ENCODE measurements around the gene JAG2.

Gene JAG2

DNA sequence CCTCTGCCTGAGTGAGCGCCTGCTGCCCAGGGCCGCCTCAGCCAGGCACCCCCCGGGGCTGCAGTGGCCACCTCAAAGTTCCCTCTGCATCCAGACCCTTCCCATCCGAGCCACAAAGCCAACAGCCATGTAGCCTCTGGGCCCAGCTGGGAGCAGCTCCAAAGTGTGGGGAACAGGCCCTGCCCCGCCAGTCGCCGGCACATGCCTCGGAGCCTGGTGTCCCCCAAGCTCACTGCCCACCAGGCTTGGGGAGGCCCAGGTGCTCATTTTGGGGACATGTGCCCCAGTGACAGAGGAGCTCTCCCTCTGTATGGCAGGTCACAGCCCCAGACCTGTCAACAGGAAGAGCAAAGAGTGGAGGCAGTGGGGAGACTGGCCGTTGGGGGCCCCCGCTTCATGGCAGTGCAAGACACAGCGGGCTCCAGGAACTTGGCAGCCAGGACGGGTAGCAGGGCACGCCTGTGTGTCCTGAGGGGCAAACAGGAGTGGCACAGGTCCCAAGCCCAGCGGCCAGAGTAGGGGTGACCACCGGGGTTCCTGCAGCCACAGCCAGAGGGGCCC, 29.9 kb downstream of the JAG2 start:
- DNase-seq (ENCODE audit: low spot score): no peak

DNA sequence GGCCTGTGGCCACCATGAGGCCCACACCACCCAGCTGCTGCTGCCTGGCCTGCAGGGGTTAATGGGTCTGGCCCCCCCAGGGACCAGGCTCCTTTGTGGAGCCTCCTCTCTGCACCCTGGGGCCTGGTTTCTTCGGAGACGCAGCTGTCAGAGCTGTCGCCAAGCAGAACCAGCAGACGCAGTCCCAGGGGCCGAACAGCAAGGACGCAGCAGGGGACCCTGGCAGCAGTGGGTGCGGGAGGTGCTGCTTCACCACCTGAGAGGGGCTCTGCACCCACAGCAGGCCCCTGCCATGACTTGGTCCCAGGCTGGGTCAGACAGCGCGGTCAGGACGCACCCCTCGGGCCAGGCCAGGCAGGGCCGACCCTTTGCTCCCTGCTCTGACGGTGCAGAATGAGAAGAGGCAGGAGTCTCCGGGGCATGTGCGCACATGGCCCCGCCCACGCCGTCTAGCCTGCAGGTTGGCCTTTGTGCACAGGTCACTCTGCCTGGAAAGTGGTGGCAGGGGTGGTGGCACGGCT, 30.5 kb downstream of the JAG2 start:
- no peak for DNase-seq (ENCODE audit: low spot score)

DNA sequence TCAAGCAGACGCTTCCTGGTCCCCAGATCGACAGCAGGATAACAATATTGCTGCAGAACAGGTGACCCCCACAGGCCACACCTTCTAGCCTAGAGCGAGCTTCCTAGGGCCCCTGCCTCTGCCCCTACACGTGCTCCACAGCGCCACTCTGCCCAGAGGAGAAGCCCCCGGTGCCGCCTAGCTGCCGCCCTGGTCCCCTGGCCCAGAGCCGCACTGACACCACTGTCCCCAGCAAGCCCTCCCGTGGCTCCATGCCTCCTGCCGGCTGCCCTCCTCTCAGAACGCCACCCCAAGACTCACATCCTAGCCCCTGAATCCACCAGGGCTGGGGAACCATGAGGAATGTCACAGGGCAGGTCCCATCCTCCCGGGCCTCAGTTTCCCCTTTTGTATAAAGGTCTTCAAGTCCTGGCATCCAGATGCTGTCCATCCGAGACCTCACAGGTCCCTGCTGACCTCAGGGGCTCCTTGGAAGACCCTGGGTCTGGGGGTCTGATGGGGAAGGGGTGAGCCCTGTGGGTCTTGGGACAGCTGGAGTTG, 31.0 kb downstream of the JAG2 start:
- DNase-seq (ENCODE audit: low spot score): no peak

DNA sequence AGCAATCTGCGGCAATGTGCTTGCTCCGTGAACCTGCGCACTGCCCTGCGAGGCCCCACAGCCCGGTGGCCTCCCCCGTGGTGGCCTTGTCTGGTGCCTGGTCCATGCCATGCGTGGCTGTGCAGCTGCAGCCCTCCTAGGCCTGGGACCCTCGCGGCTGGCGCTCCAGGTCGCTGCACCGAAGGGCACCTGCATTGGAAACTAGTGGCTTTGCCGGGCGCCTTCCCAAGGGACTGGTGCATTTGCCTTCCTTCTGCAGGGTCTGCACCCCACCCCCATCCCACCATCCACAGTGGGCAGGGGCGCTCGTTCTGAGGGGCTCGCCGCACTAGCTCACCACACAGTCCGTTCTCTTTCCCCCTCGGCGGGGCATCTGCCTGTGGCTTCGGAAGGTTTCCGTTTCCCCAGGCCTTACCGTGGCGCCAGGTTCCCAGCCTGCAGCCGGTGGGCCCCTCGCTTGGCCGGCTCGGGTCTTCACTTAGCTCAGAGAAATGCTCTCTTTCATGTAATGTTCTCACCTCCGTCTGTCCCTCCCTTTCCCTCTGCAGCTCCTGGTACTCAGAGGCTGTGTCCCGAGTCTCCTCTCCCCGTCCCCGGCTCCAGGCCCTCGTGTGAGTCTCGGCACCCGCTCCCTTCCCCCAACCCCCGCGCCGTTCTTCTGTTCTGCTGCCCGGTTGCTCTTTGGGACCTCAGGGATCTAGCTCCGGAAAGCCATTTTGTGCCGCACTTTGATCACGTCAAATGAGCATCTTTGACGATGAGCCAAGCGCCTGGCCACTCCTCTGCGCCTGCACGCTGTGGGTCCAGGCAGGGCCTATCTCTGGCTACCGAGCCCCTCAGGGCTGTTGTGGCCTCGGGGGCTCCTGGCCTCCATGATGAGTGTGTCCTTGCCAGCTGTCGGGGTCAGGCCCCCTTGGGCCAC, 31.9 kb downstream of the JAG2 start:
- DNase-seq (ENCODE audit: low spot score): no peak

DNA sequence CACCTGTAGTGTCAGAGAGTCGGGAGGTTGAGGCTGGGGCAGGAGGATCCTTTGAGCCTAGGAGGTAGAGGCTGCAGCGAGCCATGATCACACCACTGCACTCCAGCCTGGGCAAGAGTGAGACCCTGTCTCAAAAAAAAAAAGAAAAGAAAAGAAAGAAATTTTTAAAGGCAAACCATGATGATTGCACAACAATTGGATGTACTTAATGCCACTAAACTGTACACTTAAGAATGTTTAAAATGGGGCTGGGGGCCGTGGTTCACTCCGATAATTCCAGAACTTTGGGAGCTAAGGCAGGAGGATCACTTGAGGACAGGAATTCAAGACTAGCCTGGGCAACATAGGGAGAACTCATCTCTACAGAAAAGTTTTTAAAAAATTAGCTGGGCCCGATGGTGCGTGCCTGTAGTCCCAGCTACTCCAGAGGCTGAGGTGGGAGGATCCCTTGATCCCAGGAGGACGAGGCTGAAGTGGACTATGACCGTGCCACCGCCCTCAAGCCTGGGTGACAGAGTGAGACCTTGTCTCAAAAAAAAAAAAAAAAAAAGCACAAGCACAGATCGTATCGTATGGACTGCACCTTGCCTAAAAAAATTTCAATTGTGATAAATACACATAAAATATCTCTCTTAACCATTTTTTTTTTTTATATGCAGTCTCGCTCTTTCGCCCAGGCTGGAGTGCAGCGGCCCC, 32.7 kb downstream of the JAG2 start:
- no peak for DNase-seq (ENCODE audit: low spot score)

DNA sequence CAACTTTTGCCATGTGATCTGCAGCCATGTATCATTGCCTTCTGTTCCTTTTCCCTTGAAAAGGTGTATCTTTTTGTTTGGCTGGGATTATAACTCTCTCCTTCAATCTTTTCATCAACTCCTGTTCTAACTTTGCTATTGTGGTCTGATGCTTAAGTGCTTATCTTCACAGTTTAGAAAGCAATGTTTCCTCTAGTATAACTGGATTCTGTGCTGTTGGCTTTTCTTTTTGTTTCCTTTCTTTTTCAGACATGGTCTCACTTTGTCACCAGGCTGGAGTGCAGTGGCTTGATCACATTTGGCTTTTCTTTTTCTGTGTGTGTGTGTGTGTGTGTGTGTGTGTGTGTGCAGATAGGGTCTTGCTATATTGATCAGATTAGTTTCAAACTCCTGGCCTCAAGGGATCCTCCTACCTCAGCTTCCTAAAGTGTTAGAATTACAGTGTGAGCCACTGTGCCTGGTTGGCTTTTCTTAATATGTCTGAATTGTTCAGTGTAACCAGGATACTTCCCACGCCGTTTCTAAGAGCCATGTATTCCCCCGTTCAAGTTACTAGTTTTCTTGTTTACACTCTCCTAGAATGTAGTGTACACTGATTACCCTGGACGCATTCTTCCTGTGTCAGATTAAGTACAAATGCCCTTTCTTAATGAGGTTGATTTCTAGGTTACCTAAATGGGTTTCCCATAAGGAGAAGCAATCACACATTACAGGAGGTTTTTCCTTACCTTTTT, 35.5 kb downstream of the JAG2 start:
- DNase-seq (ENCODE audit: low spot score): no peak

DNA sequence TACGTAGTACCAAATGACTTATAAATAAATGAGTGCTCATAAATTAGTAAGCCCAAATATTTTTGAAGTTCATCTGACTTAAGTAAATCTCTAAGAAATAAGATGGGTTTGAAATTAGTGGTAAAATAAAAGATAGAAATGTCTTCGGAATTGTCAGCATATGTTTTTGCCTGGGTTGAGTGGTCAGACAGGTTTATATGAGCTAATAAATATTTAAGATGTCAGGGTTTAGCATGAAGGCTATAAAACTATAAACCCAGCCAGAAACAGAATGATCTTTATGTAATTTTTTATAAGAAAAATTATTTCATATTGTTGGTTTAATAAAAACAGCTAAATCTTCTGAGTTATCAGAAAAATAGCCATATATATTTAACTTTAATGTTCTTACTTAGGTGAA, 37.3 kb downstream of the JAG2 start:
- no peak for DNase-seq (ENCODE audit: low spot score)

DNA sequence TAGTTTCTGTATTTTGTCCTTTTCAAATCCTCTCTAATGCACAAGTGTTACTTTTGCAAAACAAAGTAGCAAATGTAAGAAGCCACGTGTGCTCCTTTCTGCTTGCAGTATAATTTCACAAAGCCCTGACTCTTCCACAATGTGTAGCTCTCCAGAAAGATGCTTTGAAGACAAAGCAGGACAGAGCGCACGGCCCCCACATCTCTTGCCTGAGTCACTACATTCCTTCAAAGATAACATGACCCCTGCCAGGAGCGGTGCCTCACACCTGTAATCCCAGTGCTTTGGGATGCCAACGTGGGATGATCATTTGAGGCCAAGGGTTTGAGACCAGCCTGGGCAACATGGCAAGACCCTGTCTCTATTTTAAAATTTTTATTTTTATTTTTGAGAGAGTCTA, 40.5 kb downstream of the JAG2 start:
- DNase-seq (ENCODE audit: low spot score): no peak

DNA sequence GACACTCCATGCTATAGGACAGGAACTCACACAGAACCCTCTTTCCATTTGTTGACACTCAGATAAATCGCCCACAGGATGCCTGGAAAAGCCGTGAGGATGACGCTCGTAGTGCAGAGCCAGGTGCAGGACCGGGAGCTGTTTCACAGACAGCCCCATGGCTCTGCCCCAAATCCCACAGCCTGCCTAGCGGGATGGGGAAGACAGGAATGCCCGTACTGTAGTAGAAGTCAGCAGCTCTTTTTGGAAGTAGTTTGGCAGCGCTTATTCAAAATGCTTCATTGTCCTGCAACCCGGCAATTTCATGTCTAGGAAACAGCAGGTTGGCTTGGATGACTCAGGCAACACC, 41.6 kb downstream of the JAG2 start:
- DNase-seq (ENCODE audit: low spot score): no peak

DNA sequence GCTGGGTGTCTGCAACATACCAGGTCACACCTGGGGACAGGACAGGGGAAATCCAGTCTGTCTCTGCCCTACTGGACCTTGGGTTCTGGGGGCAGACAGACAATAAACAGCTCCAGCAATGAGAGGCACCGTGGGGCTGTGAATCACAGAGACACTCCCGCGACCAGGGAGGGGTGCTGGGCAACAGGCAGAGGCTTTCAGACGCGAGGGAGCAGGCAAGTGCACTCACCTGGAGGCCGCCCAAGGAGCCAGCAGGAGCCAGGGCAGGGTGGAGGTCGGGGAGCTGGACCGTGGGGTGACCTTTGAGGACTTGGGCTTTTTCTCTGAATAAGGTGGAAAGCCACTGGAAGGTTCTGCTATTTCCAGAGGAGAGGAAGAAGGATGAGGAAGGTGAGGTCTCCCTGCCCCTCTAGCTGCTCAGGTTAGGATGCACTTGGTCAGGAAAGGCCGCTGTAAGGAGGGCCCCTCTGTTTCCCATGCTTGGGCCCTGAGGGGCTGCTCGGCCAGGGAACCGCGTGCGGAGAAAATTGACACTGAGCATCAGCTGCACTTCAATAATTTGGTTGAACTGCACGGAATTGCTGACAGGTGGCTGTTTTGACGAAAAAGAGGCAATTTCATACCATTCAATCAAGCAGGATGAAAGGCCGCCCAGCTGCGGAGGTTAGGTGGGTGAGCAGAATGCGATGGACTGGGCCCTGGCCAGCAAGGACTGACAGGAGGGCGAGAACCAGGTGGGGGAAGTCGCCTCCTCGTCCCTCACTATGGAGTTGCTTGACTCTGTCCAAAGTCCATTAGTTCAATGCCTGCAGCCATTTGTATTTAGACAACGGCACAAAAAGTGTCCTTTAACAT, 42.2 kb downstream of the JAG2 start:
- no peak for DNase-seq (ENCODE audit: low spot score)

DNA sequence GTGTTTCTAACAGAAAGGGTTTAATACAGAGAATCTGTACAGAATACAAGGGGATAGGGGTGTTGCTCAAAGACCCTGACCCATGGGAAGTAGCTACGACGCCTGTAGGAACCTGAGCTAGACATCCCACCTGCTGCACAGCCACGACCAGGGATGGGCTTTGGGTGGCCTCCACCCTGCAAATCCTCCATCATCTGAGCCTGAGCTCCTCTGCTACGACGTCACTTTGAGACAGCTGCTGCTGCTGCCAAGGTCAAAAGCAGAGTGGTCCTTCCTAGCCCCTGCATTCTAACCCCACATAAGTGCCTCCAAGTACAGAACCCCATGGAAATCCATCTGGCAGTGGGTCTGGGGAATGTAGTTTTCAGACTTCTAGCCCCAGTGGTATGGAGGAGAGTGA, 43.8 kb downstream of the JAG2 start:
- no peak for DNase-seq (ENCODE audit: low spot score)

DNA sequence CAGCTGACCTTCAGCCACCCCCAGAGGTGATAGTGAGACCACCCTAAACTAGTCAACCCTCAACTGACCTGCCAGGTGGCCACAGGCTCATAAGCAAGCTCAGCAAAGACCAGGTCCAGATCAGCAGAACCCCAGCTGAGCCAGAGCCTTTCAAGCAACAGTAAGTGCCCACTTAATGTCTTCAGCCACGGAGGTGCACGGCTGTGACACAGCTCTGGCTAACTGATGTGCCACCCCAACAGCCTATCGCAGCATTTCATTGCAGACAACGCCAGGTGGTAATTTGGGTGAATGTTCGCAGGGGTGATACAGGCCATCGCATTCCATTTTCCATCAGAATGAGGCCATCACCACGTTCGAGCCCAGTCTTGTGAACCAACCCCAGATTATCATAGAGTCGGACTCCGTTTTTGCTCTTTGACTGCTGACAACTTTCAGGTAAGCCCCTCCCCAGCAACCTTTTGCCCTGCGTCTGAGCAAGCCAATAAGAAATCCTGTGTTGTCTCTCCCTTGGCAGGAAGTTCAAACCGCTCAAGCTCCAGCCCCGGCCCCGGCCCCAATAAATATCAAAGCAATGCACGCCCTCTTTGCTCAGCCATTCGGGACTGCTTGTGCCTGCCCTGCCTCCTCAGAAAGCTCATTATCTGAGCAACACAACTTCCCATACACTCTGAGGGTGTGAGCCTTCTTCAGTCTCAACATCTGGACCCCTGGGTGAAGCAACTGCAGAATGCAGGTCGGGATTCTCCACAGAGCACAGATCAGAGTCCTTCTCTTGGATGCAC, 44.4 kb downstream of the JAG2 start:
- DNase-seq (ENCODE audit: low spot score): no peak

DNA sequence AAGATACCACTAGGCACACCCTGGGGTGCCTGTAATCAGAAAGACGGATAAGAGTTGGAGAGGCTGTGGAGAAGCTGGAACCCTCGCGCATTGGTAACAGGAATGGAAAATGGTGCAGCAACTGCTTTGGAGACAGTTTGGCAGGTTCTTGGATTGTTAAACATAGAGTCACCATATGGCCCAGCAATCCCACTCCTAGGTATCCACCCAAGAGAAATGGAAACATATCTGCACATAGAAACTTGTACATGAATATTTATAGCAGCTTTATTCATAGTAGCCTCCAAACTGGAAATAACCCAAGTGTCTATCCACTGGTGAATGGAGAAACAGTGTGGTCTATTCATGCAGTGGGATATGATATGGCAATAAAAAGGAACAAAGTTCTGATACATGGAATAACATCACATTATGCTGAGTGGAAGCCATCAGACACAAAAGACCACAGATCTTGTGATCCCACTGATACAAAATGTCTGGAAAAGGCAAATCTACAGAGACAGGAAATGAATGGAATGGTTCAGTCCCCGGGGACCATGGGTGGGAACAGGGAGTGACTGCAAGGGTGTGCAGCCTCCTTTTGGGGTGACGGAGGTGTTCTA, 45.4 kb downstream of the JAG2 start:
- no peak for DNase-seq (ENCODE audit: low spot score)

DNA sequence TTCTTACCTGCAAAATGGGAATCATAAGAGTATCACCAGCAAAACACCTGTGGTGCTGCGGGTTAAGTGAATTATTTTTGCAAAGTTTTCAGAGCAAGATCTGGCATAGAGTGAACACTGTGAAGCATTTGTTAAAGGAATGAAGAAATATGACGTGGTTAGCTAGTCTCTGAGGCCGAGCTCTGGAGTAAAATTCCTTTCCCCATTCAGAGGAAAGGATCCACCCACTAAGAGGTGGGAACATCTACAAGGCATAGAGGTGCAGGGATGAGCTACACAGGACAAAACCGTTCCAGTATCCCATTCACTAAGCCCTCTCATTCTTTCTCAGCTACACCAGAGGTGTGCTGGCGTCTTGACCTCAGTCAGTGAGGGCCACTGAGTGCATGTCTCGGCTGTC, 48.5 kb downstream of the JAG2 start:
- DNase-seq (ENCODE audit: low spot score): no peak

DNA sequence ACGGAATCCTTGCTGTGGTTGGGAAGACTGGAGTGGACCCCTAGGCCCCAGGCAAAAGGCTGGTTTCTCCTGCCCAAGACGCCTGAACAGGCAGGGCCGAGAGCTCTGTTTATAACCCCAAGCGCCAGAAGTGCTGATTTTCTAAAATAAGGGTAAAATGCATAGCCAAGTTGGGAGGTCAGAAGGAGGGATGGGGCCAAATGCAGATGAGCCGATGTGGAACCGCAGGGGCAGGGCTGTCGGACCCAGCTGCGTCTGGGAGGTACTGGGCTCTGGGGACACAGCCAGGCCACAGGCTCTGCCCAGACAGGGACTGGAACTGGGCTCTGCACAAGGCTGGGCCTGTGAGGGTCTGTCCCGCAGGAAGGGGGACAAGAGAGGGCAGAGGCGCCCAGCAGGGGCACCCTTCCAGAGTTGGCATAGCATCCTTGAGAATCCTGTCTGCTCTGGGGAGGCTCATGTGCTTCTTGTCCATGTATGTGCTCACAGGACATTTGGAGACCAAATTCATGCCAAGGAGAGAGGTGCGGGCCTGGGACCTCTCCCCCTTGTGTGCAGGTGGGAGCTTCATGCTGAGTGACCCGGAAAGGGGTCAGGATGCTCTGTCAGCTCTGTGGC, 49.1 kb downstream of the JAG2 start:
- DNase-seq (ENCODE audit: low spot score): no peak

DNA sequence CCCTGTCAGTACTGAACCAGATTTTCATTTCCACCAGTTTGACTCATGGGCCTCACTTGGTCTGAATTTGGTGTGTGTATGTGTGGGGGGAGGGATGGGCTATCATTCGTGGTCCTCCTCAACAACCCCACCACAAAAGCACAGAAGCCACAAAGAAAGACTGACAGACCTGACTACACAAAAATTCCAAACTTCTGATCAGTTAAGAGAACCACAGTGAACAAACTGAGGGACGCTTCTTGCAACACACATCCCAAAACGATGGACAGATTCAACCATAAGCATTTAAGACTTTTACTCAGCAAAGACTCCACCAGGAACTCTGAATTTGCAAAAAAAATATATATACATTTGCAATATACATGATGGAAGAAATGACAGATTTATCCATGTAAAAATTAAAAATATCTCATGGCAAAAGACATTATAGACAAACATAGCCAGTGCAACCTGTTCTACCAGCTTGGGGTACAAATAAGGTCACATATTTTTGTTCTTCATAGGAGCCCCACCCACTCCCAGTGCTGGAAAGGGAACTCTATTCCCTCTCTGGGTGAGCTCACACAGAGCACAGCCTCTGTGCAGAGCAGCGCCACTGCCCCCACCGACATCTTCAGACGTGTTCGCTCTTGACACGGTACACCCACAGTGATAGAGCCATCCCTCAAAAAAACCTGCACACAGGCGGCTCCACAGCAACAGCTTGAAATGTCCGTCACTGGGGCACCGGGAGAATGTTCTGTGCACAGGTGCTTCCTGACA, 49.7 kb downstream of the JAG2 start:
- DNase-seq (ENCODE audit: low spot score): no peak

DNA sequence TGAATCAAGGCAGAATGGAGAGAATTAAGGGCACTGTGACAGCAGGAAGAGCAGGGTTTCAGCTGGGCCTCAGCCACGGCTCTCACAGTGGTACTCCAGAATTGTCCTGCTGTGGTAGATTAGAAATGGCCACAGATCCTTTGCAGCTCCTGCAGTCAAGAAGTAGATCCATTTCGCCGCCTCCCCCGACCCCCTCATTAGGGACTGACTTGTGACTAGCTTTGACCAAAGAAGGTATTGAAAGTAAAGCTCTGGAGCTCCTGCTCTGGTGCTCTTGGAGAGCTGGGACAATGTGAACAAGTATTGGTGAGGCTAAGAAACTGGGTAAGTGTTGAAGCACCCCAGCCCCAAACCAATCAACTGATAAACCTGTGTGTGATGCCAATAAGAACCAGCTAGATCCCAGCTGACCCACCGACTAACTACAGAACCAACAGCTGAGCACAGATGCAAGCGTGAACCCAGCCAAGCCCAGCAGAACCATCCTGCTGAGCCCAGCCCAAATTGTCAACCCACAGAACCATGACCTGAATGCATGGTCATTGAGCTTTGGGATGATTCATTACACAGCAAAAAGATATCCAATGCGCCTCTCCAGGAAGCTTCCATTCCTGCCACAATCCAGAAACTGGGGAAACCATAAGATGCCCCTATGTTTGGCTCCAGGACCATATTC, 50.7 kb downstream of the JAG2 start:
- no peak for DNase-seq (ENCODE audit: low spot score)

DNA sequence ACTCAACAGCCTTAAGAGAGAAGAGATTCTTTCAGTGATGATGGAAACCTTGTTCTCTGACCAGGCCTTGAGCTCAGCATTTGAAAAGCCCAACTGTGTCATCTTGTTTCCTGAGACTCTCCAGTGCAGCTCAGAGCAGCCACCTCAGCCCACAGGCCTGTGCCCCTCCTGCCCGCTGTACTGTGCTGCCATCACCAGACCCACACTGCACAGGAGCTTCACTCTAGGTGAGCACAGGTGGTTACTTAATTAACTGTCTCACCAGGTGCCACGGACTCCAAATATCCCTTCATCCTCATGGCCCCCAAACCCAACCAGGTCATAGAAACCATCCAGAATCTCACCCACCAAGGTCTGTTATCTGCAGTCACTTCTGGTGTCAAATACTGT, 51.3 kb downstream of the JAG2 start:
- DNase-seq (ENCODE audit: low spot score): no peak
